ENCODE data around the gene ATP6V0A1. TPM values are rescaled to one million over a fixed set of nuclear protein-coding genes. Genes with fewer than 3 reads are reported as not detected.

The ATP6V0A1 gene
- total and polyA plus RNA-seq, 4 donors: 31.5 to 94.6 (median 45.2) TPM

GRCh38 chr17:42422958-42423712, 35.5 kb upstream of the ATP6V0A1 start, which contains the start of gene CAVIN1:
Gene CAVIN1 (minus strand): TSS chr17:42423256. CDS start chr17:42423097, 159 bp downstream.
- DNase-seq (ENCODE audit: low spot score): peak; percentile 72
- Histone ChIP-seq H3K4me3 (ENCODE audit: low read depth in 1 of 3, low read length in 3 of 3) (peak within 1 kb of the TSS; percentile 22 to 57 (median 46)), H3K9ac (ENCODE audit: low read depth in 1 of 2, low read length in 2 of 2) (peak within 1 kb of the TSS in 1 of 2 donors; percentile 69), H3K27me3 (ENCODE audit: control insufficient read depth in 4 of 4, insufficient read depth in 4 of 4, low read length in 3 of 4) (peaks cover 0 to 4% (median 0%) of the 10 kb centered on the region in 4 donors), H3K9me3 (ENCODE audit: control insufficient read depth in 4 of 4, low read length in 3 of 4) (no peaks in the 10 kb centered on the region), H3K27ac (ENCODE audit: low read depth in 1 of 2, low read length in 2 of 2) (peak within 1 kb of the TSS; percentile 70 to 74), H3K4me1 (ENCODE audit: control insufficient read depth in 4 of 4, insufficient read depth in 4 of 4, low read length in 3 of 4) (peaks cover 4 to 12% (median 8%) of the 10 kb centered on the region in 4 donors), H3K36me3 (ENCODE audit: control insufficient read depth in 4 of 4, insufficient read depth in 3 of 4, low read depth in 1 of 4, low read length in 3 of 4) (no peaks in the 10 kb centered on the region)
- TF ChIP-seq EGR1 (IDR thresholded peaks at IDR 0.05; ENCODE audit: low read depth in 2 of 2): no peak
- peak; percentile 59 for TF ChIP-seq SP1 (IDR thresholded peaks at IDR 0.05)
- peak; percentile 13 to 41 for TF ChIP-seq RAD21 (IDR thresholded peaks at IDR 0.05)
- peak; percentile 83 for TF ChIP-seq TAF1 (conservative IDR thresholded peaks at IDR 0.05)
- no peak for TF ChIP-seq HNF4G (IDR thresholded peaks at IDR 0.05)
- no peak for TF ChIP-seq RXRA (IDR thresholded peaks at IDR 0.05)
- peak; percentile 54 for TF ChIP-seq REST (IDR thresholded peaks at IDR 0.05)
- TF ChIP-seq CTCF (IDR thresholded peaks at IDR 0.05; ENCODE audit: low read depth, low read length, missing input control): no peak
- WGBS: 4% methylated on average over 58 of the region's 58 CpGs

GRCh38 chr17:42423766-42424165, 34.9 kb upstream of the ATP6V0A1 start:
- Histone ChIP-seq H3K36me3 (ENCODE audit: control insufficient read depth in 4 of 4, insufficient read depth in 3 of 4, low read depth in 1 of 4, low read length in 3 of 4) (no peaks in the 10 kb centered on the region), H3K4me1 (ENCODE audit: control insufficient read depth in 4 of 4, insufficient read depth in 4 of 4, low read length in 3 of 4) (peaks cover 5 to 15% (median 11%) of the 10 kb centered on the region in 4 donors), H3K27ac (ENCODE audit: low read depth in 1 of 2, low read length in 2 of 2) (peak overlapping the region in 1 of 2 donors; percentile 42), H3K9ac (ENCODE audit: low read depth in 1 of 2, low read length in 2 of 2) (no peak overlapping the region), H3K27me3 (ENCODE audit: control insufficient read depth in 4 of 4, insufficient read depth in 4 of 4, low read length in 3 of 4) (peaks cover 0 to 4% (median 0%) of the 10 kb centered on the region in 4 donors), H3K4me3 (ENCODE audit: low read depth in 1 of 3, low read length in 3 of 3) (peak overlapping the region in 1 of 3 donors; percentile 57), H3K9me3 (ENCODE audit: control insufficient read depth in 4 of 4, low read length in 3 of 4) (no peaks in the 10 kb centered on the region)
- WGBS: 83% methylated on average over 11 of the region's 11 CpGs
- no peak for DNase-seq (ENCODE audit: low spot score)
- no peak for TF ChIP-seq RAD21 (IDR thresholded peaks at IDR 0.05)
- TF ChIP-seq EGR1 (IDR thresholded peaks at IDR 0.05; ENCODE audit: low read depth in 2 of 2): no peak
- no peak for TF ChIP-seq TAF1 (conservative IDR thresholded peaks at IDR 0.05)

GRCh38 chr17:42424991-42425610, 33.6 kb upstream of the ATP6V0A1 start:
- Histone ChIP-seq H3K36me3 (ENCODE audit: control insufficient read depth in 4 of 4, insufficient read depth in 3 of 4, low read depth in 1 of 4, low read length in 3 of 4) (no peaks in the 10 kb centered on the region), H3K27me3 (ENCODE audit: control insufficient read depth in 4 of 4, insufficient read depth in 4 of 4, low read length in 3 of 4) (peaks cover 0 to 4% (median 0%) of the 10 kb centered on the region in 4 donors), H3K4me1 (ENCODE audit: control insufficient read depth in 4 of 4, insufficient read depth in 4 of 4, low read length in 3 of 4) (peaks cover 5 to 17% (median 11%) of the 10 kb centered on the region in 4 donors), H3K27ac (ENCODE audit: low read depth in 1 of 2, low read length in 2 of 2) (no peak overlapping the region), H3K4me3 (ENCODE audit: low read depth in 1 of 3, low read length in 3 of 3) (no peak overlapping the region), H3K9me3 (ENCODE audit: control insufficient read depth in 4 of 4, low read length in 3 of 4) (no peaks in the 10 kb centered on the region), H3K9ac (ENCODE audit: low read depth in 1 of 2, low read length in 2 of 2) (no peak overlapping the region)
- 91% methylated on average over 4 of the region's 4 CpGs for WGBS
- DNase-seq (ENCODE audit: low spot score): no peak
- TF ChIP-seq FOXA2 (IDR thresholded peaks at IDR 0.05): no peak
- TF ChIP-seq GABPA (IDR thresholded peaks at IDR 0.05 in 1 of 2, conservative IDR thresholded peaks at IDR 0.05 in 1 of 2): no peak
- no peak for TF ChIP-seq MAX (IDR thresholded peaks at IDR 0.05)
- TF ChIP-seq RAD21 (IDR thresholded peaks at IDR 0.05): no peak
- TF ChIP-seq TAF1 (conservative IDR thresholded peaks at IDR 0.05): no peak
- no peak for TF ChIP-seq SP1 (IDR thresholded peaks at IDR 0.05)
- TF ChIP-seq ZBTB33 (IDR thresholded peaks at IDR 0.05): no peak
- no peak for TF ChIP-seq HNF4G (IDR thresholded peaks at IDR 0.05)
- no peak for TF ChIP-seq HNF4A (conservative IDR thresholded peaks at IDR 0.05)
- no peak for TF ChIP-seq ATF3 (IDR thresholded peaks at IDR 0.05)
- TF ChIP-seq NR2F2 (IDR thresholded peaks at IDR 0.05): no peak
- no peak for TF ChIP-seq YY1 (IDR thresholded peaks at IDR 0.05)
- no peak for TF ChIP-seq RXRA (IDR thresholded peaks at IDR 0.05)
- no peak for TF ChIP-seq EGR1 (IDR thresholded peaks at IDR 0.05; ENCODE audit: low read depth in 2 of 2)
